Muscle of leg (tissue), 11 donors: ENCODE results near the gene ZSCAN23. TPM values are rescaled to one million over a fixed set of nuclear protein-coding genes. Genes with fewer than 3 reads are reported as not detected.
"Not testable (repeated sequence)": the region's sequence is repeated elsewhere in the genome, so short reads cannot be mapped to it uniquely, and the experiment has no call there.

ENCODE experiments used
- DNase-seq: peaks from one replicate; pipeline ENCODE4 v3.0.0; 2013
- H3K27ac ChIP-seq: one replicate; pipeline ENCODE4 v1.5.1; 2013; ENCODE audit warnings: mild to moderate bottlenecking, low read length, control low read depth
- H3K27me3 ChIP-seq: one replicate; pipeline ENCODE4 v1.6.1; 2013; ENCODE audit warnings: low read length; ENCODE audit not compliant: control insufficient read depth, insufficient read depth
- H3K36me3 ChIP-seq: one replicate; pipeline ENCODE4 v1.6.1; 2013; ENCODE audit warnings: low read length; ENCODE audit not compliant: control insufficient read depth, insufficient read depth
- H3K4me1 ChIP-seq: one replicate; pipeline ENCODE4 v1.6.1; 2013; ENCODE audit warnings: low read length; ENCODE audit not compliant: control insufficient read depth, insufficient read depth
- H3K4me3 ChIP-seq: one replicate; pipeline ENCODE4 v1.5.1; 2013; ENCODE audit warnings: low read length, control low read depth
- H3K9me3 ChIP-seq: replicated peaks from 2 replicates; pipeline ENCODE4 v1.6.1; 2013; ENCODE audit warnings: low read depth, low read length; ENCODE audit not compliant: control insufficient read depth
- WGBS: methylation state at CpG from one replicate; pipeline ENCODE4 v1.1.5; 2013; ENCODE audit warnings: missing lambda C conversion rate; ENCODE audit not compliant: insufficient coverage; 5-methylcytosine and 5-hydroxymethylcytosine counted together
- polyA plus RNA-seq, 8 donors: library from polyadenylated mRNA; unstranded; fragments of 120-200 nt; gene quantifications; one replicate each; pipeline versions ENCODE4 v1.2.1 to v1.2.3, GENCODE V29; 2013; ENCODE audit warnings: inconsistent platforms in 1 of 8, low replicate concordance in 1 of 8; ENCODE audit not compliant: insufficient read length in 8 of 8, insufficient read depth in 1 of 8
- total RNA-seq: library from RNA; stranded (reverse); fragments of 120-200 nt; gene quantifications from one replicate; pipeline ENCODE4 v1.2.4, GENCODE V29; 2013

The ZSCAN23 gene
- total and polyA plus RNA-seq, 9 donors, result 3.1 to 6.5 (median 5.5) TPM

GRCh38 chr6:28478518-28478917 lies 35.2 kb upstream of the ZSCAN23 start:
- no peaks in the 10 kb centered on the region for H3K4me1 ChIP-seq
- H3K36me3 ChIP-seq, result no peaks in the 10 kb centered on the region
- WGBS, result 52% methylated on average over 8 of the region's 12 CpGs
- no peak overlapping the region for H3K4me3 ChIP-seq
- H3K27ac ChIP-seq, result no peak overlapping the region
- DNase-seq, result no peak
- peaks cover 37% of the 10 kb centered on the region for H3K27me3 ChIP-seq
- no peaks in the 10 kb centered on the region for H3K9me3 ChIP-seq

GRCh38 chr6:28474441-28475219 lies 31.3 kb upstream of the ZSCAN23 start:
- Histone ChIP-seq H3K4me3 (no peak overlapping the region), H3K36me3 (no peaks in the 10 kb centered on the region), H3K27ac (no peak overlapping the region), H3K4me1 (no peaks in the 10 kb centered on the region), H3K27me3 (peaks cover 26% of the 10 kb centered on the region), H3K9me3 (no peaks in the 10 kb centered on the region)
- WGBS, result 9% methylated on average over 11 of the region's 18 CpGs
- DNase-seq, result peak; percentile 68

DNA sequence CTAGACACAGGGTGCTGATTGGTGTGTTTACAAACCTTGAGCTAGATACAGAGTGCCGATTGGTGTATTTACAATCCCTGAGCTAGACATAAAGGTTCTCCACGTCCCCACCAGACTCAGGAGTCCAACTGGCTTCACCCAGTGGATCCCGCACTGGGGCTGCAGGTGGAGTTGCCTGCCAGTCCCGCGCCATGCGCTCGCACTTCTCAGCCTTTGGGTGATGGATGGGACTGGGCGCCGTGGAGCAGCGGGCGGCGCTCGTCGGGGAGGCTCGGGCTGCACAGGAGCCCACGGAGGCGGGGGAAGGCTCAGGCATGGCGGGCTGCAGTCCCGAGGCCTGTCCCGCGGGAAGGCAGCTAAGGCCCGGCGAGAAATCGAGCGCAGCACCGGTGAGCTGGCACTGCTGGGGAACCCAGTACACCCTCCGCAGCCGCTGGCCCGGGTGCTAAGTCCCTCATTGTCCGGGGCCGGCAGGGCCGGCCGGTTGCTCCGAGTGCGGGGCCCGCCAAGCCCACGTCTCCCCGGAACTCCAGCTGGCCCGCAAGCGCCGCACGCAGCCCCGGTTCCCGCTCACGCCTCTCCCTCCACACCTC lies 26.0 kb upstream of the ZSCAN23 start:
- not testable (repeated sequence) for H3K36me3 ChIP-seq, DNase-seq, H3K4me1 ChIP-seq, H3K27ac ChIP-seq, H3K27me3 ChIP-seq, H3K4me3 ChIP-seq, H3K9me3 ChIP-seq
- WGBS, result 97% methylated on average over 32 of the region's 45 CpGs

DNA sequence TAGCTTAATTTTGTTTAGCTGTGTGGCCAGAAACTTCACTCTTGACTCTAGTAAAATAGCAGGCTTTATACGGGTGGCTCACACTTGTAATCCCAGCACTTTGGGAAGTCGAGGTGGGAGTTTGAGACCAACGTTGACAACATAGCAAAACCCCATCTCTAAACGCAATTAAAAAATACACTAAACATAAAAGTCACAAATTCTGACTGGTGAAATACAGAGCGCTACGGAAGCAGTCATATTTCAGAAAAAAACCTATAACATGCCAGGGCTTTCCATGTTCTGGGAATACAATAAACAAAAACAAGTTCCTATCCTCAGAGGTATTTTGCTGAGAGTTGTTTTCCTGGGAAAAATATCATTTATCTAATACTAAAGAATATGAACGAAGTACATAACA lies 24.8 kb upstream of the ZSCAN23 start:
- H3K4me1 ChIP-seq, result no peaks in the 10 kb centered on the region
- no peak overlapping the region for H3K27ac ChIP-seq
- no peaks in the 10 kb centered on the region for H3K9me3 ChIP-seq
- DNase-seq, result no peak
- no CpG with 5 or more reads among the region's 7 CpGs for WGBS
- no peaks in the 10 kb centered on the region for H3K36me3 ChIP-seq
- no peak overlapping the region for H3K4me3 ChIP-seq
- peaks cover 6% of the 10 kb centered on the region for H3K27me3 ChIP-seq

DNA sequence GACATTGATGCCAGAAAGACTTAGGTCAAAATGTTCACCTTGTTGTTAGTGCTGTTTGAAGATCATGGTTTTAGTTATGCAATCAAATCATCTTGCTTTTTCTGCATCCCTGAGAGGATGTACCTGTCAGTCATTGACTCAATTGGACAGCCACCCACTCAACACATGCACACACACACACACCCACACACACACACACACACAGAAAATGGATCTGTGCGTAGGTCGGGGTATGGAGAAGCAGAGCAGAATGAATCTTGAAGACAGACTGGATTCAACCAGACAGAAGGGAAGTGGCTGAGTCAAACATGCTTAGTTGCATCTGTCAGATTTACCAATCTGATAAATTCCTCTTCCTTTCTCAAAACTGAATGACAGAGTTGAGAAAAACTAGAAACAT lies 19.1 kb upstream of the ZSCAN23 start:
- peaks cover 8% of the 10 kb centered on the region for H3K27me3 ChIP-seq
- H3K36me3 ChIP-seq, result no peaks in the 10 kb centered on the region
- WGBS, result no CpG with 5 or more reads among the region's 2 CpGs
- DNase-seq, result no peak
- H3K4me3 ChIP-seq, result no peak overlapping the region
- H3K4me1 ChIP-seq, result no peaks in the 10 kb centered on the region
- no peaks in the 10 kb centered on the region for H3K9me3 ChIP-seq
- no peak overlapping the region for H3K27ac ChIP-seq

GRCh38 chr6:28458568-28458967 lies 15.3 kb upstream of the ZSCAN23 start:
- no CpG with 5 or more reads among the region's 1 CpG for WGBS
- H3K27me3 ChIP-seq, result peaks cover 4% of the 10 kb centered on the region

GRCh38 chr6:28449056-28449455 lies 5.8 kb upstream of the ZSCAN23 start:
- no peak overlapping the region for H3K27ac ChIP-seq
- no CpG with 5 or more reads among the region's 1 CpG for WGBS
- H3K36me3 ChIP-seq, result no peaks in the 10 kb centered on the region
- no peak for DNase-seq
- peaks cover 6% of the 10 kb centered on the region for H3K27me3 ChIP-seq
- H3K4me3 ChIP-seq, result no peak overlapping the region
- no peaks in the 10 kb centered on the region for H3K9me3 ChIP-seq
- peaks cover 5% of the 10 kb centered on the region for H3K4me1 ChIP-seq

More at GRCh38 chr6:28458568-28458967, 15.3 kb upstream of the ZSCAN23 start:
- H3K36me3 ChIP-seq, result no peaks in the 10 kb centered on the region
- no peak for DNase-seq
- H3K4me3 ChIP-seq, result no peak overlapping the region
- H3K9me3 ChIP-seq, result no peaks in the 10 kb centered on the region
- no peaks in the 10 kb centered on the region for H3K4me1 ChIP-seq
- H3K27ac ChIP-seq, result no peak overlapping the region

DNA sequence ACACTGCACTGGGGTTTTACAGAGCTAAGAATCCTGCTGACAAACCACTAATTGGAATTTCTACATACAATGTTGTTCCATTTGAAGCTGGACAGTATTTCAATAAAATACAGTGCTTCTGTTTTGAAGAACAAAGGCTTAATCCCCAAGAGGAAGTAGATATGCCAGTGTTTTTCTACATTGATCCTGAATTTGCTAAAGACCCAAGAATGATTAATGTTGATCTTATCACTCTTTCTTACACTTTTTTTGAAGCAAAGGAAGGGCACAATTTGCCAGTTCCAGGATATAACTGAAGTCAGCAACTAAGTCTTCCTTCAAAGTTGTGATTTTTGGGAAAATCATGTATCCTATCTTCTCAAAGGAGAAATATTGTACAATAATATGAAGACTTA lies 4.2 kb upstream of the ZSCAN23 start:
- H3K36me3 ChIP-seq, H3K4me1 ChIP-seq, H3K27me3 ChIP-seq, H3K9me3 ChIP-seq, H3K27ac ChIP-seq, DNase-seq: not testable (repeated sequence)
- peak overlapping the region; percentile 47 for H3K4me3 ChIP-seq

DNA sequence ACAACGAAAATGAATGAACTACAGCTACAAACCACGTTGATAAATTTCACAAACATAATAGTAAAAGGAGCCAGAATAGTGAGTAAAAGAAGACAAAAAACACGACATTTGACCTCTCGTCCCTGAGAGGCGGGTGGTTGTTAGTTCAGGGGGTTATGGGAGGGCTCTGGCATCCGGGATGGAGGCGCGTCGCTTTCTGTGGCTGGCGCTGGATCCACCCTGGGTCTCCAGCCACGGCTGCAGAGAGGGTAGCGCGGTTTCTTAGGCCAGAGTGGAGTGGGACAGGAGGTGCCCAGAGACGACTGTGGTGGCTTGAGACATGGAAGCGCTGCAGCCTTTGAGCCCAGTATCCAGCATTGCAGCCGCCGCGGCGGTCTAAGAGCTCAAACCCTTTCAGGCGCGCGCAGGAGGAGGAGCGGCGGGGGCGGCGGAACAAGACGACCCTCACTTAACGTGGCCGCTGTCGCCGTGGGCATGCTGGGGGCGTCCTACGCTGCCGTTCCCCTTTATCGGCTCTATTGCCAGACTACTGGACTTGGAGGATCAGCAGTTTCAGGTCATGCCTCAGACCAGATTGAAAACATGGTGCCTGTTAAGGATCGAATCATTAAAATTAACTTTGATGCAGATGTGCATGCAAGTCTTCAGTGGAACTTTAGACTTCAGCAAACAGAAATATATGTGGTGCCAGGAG lies 3.7 kb upstream of the ZSCAN23 start:
- Histone ChIP-seq H3K27me3 (peaks cover 6% of the 10 kb centered on the region), H3K4me1 (peaks cover 7% of the 10 kb centered on the region), H3K9me3 (no peaks in the 10 kb centered on the region), H3K36me3 (no peaks in the 10 kb centered on the region), H3K4me3 (peak overlapping the region; percentile 47), H3K27ac (no peak overlapping the region)
- under 1% methylated on average over 34 of the region's 36 CpGs for WGBS
- peak; percentile 2 for DNase-seq

GRCh38 chr6:28444759-28445158 lies 1.5 kb upstream of the ZSCAN23 start:
- H3K9me3 ChIP-seq, H3K4me3 ChIP-seq, DNase-seq, H3K36me3 ChIP-seq, H3K27ac ChIP-seq, H3K4me1 ChIP-seq, H3K27me3 ChIP-seq: not testable (repeated sequence)
- WGBS, result 82% methylated on average over 3 of the region's 3 CpGs
